ENCODE results near the gene NUP210L. TPM values are rescaled to one million over a fixed set of nuclear protein-coding genes. Genes with fewer than 3 reads are reported as not detected.

The NUP210L gene
- total RNA-seq, 1 experiment from 2014 or later: 0.10 TPM

DNA sequence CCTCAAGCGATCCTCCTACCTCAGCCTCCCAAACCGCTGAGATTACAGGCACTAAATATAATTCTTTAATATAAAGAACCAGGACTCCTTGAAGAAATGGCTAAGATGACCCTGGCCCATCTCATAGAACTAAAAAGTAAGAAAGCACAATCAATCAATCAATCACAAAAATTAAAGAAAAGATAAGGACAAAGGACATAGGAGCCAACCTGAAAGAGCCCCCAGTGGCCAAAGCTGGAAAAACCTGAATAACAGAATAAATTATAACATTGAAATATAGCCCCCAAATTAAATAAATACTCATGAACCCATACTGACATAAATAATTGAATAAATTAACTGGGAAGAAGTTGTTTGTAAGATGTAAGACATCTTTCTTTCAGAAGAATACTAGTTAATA, 8.9 kb downstream of the NUP210L start:
- ChIA-PET POLR2A (no interaction called here), RAD21 (ENCODE audit: low non-redundant PET in 1 of 2, low total read pairs in 2 of 2, uncharacterized antibody in 2 of 2, unreplicated experiment in 2 of 2) (no interaction called here), CTCF (no interaction called here)
- Histone ChIP-seq H2AFZ (ENCODE audit: low read depth, low read length, poor library complexity, severe bottlenecking) (no peak overlapping the region), H4K20me1 (ENCODE audit: insufficient read depth) (no peaks in the 10 kb centered on the region), H3K4me2 (ENCODE audit: low read length) (no peak overlapping the region), H3K9me2 (ENCODE audit: insufficient read depth) (no peaks in the 10 kb centered on the region), H3K9me3 (ENCODE audit: control insufficient read depth in 1 of 2, insufficient read depth in 1 of 2, low read depth in 1 of 2, low read length in 2 of 2) (no peaks in the 10 kb centered on the region), H3K27me3 (ENCODE audit: insufficient read depth, low read length) (no peaks in the 10 kb centered on the region), H3K4me1 (ENCODE audit: control insufficient read depth in 1 of 2, insufficient read depth in 2 of 2, low read length in 2 of 2) (no peaks in the 10 kb centered on the region), H3K27ac (ENCODE audit: low read depth, low read length) (no peak overlapping the region), H3K4me3 (replicated peaks in 1 of 2; ENCODE audit: low read depth in 1 of 2, low read length in 2 of 2) (no peak overlapping the region), H3K36me3 (ENCODE audit: control insufficient read depth in 1 of 2, insufficient read depth in 2 of 2, low read length in 2 of 2) (no peaks in the 10 kb centered on the region), H3K79me2 (ENCODE audit: insufficient read depth, low read length) (no peaks in the 10 kb centered on the region), H3K9ac (ENCODE audit: low read length) (no peak overlapping the region)
- peak; percentile 62 for ATAC-seq
- intact Hi-C loops (cut with micrococcal nuclease): no loop called here
- no peak for DNase-seq (ENCODE audit: low read depth, low spot score)
- no TSS peak for BruUV-seq (replicated peaks)
- TF ChIP-seq RAD21 (IDR thresholded peaks at IDR 0.05; ENCODE audit: low read depth) (peak; percentile 22; the same call in 1 of the 2 replicates), POLR2A (IDR thresholded peaks at IDR 0.05; ENCODE audit: borderline replicate concordance, extremely low read depth, insufficient read depth, insufficient read length) (no peak), CTCF (IDR thresholded peaks at IDR 0.05 in 2 of 3, conservative IDR thresholded peaks at IDR 0.05 in 1 of 3; ENCODE audit: borderline replicate concordance in 1 of 3, insufficient read depth in 1 of 3, low read depth in 2 of 3, low read length in 2 of 3) (peak in 2 of 3 experiments; percentile 51 to 69; a peak in 4 of 6 replicates), ZNF274 (IDR thresholded peaks at IDR 0.05; ENCODE audit: low read depth, low read length) (no peak), ATF3 (IDR thresholded peaks at IDR 0.05) (no peak), EGR1 (IDR thresholded peaks at IDR 0.05; ENCODE audit: low read depth) (no peak), POLR2AphosphoS5 (IDR thresholded peaks at IDR 0.05; ENCODE audit: low read depth, low read length) (no peak), CBX3 (IDR thresholded peaks at IDR 0.05; ENCODE audit: low read depth) (no peak), FOSL1 (IDR thresholded peaks at IDR 0.05; ENCODE audit: low read depth) (no peak), SRF (IDR thresholded peaks at IDR 0.05; ENCODE audit: low read depth) (no peak), ZFX (IDR thresholded peaks at IDR 0.05) (no peak), CEBPB (IDR thresholded peaks at IDR 0.05; ENCODE audit: low read depth) (no peak), MAX (IDR thresholded peaks at IDR 0.05) (no peak), YY1 (IDR thresholded peaks at IDR 0.05; ENCODE audit: extremely low read depth, insufficient replicate concordance, low read depth, low read length) (no peak), EZH2 (IDR thresholded peaks at IDR 0.05) (no peak)
